ENCODE results near the gene BTN1A1. TPM values are rescaled to one million over a fixed set of nuclear protein-coding genes. Genes with fewer than 3 reads are reported as not detected.

BTN1A1 gene
- total and polyA plus RNA-seq, 10 of the 15 experiments (the other 5 are each of a cell fraction or from before 2014, with no cell fraction given), result 0.05 to 2.2 (median 0.87) TPM

DNA sequence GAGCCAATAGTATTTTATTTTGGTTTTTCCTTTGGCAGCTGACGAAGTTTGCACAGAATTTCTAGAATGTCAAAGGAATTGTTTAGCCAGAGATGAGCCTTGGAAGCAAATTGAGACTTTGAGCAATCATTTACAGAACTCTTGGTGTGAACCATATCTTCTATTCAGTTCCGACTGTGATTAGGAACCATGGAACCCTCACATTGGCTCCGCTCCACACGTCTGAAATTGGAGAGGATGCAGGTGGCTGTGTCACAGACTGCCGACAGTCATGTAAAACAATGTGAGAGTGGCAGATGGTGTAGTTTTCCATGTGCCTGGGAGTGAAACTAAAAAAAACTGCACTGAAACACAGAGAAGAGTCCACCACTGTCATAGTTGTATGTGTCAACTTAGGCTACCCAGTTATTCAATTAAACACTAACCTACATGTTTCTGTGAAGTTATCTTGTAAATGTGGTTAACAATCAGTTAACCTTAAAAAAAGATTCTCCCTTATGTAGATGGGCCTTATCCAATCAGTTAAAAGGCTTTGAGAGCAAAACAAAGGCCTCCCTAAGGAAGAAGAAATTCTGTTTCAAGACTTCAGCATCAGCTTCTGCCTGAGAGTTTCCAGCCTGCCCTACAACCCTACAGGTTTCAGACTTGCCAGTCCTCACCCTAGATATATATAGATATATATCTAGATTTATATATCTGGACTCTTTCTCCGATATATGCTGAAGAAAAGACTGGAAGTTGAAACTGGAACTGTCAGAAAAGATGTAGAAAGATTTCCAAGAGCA, 34.8 kb downstream of the BTN1A1 start:
- H3K27me3 ChIP-seq (replicated peaks in 1 of 2; ENCODE audit: control insufficient read depth in 2 of 2, insufficient read depth in 2 of 2, low read length in 1 of 2), result no peaks in the 10 kb centered on the region
- SMC1A ChIA-PET (ENCODE audit: uncharacterized antibody, unreplicated experiment), result interaction anchor here (1.0 to 2.1 kb wide), 2 partner anchors 19 to 193 kb away, joined by 3 to 7 read pairs; no protein-coding TSS in a partner anchor
- 81% methylated on average over 6 of the region's 6 CpGs for WGBS (ENCODE audit: insufficient coverage, insufficient replicate concordance, low lambda C conversion rate, missing lambda C conversion rate)
- POLR2A ChIA-PET, result interaction anchor here (3.9 kb wide), 1 partner anchor 18 kb away, joined by 29 read pairs; no protein-coding TSS in a partner anchor
- no peaks in the 10 kb centered on the region for H3K9me3 ChIP-seq (replicated peaks; ENCODE audit: control insufficient read depth, insufficient read depth, low read length)
- no peaks in the 10 kb centered on the region for H4K20me1 ChIP-seq (ENCODE audit: control insufficient read depth, insufficient read depth)
- H3K9ac ChIP-seq (ENCODE audit: control insufficient read depth, insufficient read depth, low read length), result no peak overlapping the region
- FAIRE-seq (no peak), DNase-seq (ENCODE audit: low read depth, low spot score) (no peak), ATAC-seq (no peak)
- no peak overlapping the region; the same call in 1 of the 2 replicates for H2AFZ ChIP-seq (ENCODE audit: control insufficient read depth, low read depth, low read length)
- no peak overlapping the region for H3K4me3 ChIP-seq
- H3K79me2 ChIP-seq (ENCODE audit: control insufficient read depth, insufficient read depth, low read length), result peaks cover 19% of the 10 kb centered on the region
- CTCF ChIA-PET, result interaction anchor here (0.6 kb wide), 2 partner anchors 62 to 269 kb away, joined by 3 to 4 read pairs; no protein-coding TSS in a partner anchor
- H3K4me1 ChIP-seq (ENCODE audit: control insufficient read depth, insufficient read depth, low read length), result peaks cover 17% of the 10 kb centered on the region
- in situ Hi-C loops (cut with MboI) (no loop called here), intact Hi-C loops (cut with micrococcal nuclease; ENCODE audit: unreplicated experiment) (no loop called here)
- no peak overlapping the region for H3K4me2 ChIP-seq (ENCODE audit: control insufficient read depth, insufficient read depth)
- H3K27ac ChIP-seq (ENCODE audit: control insufficient read depth, insufficient read depth), result no peak overlapping the region
- RAD21 ChIA-PET (ENCODE audit: unreplicated experiment), result interaction anchor here (3.7 kb wide), 1 partner anchor 19 kb away, joined by 18 read pairs; no protein-coding TSS in a partner anchor
- BruUV-seq (replicated peaks), result no TSS peak
- 0 out of 4 replicates have a peak, but pooled peaks cover 0 to under 1% of the 10 kb centered on the region in 2 experiments for H3K36me3 ChIP-seq (ENCODE audit: control insufficient read depth in 2 of 2, insufficient read depth in 2 of 2, low read length in 1 of 2)
- TF ChIP-seq MEF2A (IDR thresholded peaks at IDR 0.05; ENCODE audit: insufficient read depth, low read depth, low read length), result no peak
- no peak for TF ChIP-seq TAF1 (IDR thresholded peaks at IDR 0.05; ENCODE audit: borderline replicate concordance, low read depth, low read length)
- TF ChIP-seq CTCF (IDR thresholded peaks at IDR 0.05 in 2 of 3, conservative IDR thresholded peaks at IDR 0.05 in 1 of 3; ENCODE audit: control insufficient read depth in 2 of 3, extremely low read depth in 1 of 3, insufficient read depth in 1 of 3, low read depth in 3 of 3, low read length in 3 of 3), result no peak
- TF ChIP-seq NR2C1 (IDR thresholded peaks at IDR 0.05), result no peak
- TF ChIP-seq, protein P1, sequence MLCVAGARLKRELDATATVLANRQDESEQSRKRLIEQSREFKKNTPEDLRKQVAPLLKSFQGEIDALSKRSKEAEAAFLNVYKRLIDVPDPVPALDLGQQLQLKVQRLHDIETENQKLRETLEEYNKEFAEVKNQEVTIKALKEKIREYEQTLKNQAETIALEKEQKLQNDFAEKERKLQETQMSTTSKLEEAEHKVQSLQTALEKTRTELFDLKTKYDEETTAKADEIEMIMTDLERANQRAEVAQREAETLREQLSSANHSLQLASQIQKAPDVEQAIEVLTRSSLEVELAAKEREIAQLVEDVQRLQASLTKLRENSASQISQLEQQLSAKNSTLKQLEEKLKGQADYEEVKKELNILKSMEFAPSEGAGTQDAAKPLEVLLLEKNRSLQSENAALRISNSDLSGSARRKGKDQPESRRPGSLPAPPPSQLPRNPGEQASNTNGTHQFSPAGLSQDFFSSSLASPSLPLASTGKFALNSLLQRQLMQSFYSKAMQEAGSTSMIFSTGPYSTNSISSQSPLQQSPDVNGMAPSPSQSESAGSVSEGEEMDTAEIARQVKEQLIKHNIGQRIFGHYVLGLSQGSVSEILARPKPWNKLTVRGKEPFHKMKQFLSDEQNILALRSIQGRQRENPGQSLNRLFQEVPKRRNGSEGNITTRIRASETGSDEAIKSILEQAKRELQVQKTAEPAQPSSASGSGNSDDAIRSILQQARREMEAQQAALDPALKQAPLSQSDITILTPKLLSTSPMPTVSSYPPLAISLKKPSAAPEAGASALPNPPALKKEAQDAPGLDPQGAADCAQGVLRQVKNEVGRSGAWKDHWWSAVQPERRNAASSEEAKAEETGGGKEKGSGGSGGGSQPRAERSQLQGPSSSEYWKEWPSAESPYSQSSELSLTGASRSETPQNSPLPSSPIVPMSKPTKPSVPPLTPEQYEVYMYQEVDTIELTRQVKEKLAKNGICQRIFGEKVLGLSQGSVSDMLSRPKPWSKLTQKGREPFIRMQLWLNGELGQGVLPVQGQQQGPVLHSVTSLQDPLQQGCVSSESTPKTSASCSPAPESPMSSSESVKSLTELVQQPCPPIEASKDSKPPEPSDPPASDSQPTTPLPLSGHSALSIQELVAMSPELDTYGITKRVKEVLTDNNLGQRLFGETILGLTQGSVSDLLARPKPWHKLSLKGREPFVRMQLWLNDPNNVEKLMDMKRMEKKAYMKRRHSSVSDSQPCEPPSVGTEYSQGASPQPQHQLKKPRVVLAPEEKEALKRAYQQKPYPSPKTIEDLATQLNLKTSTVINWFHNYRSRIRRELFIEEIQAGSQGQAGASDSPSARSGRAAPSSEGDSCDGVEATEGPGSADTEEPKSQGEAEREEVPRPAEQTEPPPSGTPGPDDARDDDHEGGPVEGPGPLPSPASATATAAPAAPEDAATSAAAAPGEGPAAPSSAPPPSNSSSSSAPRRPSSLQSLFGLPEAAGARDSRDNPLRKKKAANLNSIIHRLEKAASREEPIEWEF (IDR thresholded peaks at IDR 0.05; ENCODE audit: insufficient replicate concordance, low read depth, low read length), result no peak
- no peak for TF ChIP-seq CBX3 (IDR thresholded peaks at IDR 0.05; ENCODE audit: borderline replicate concordance, low read depth)
- no peak for TF ChIP-seq TBL1XR1 (IDR thresholded peaks at IDR 0.05; ENCODE audit: low read depth, low read length)
- TF ChIP-seq, protein P2, sequence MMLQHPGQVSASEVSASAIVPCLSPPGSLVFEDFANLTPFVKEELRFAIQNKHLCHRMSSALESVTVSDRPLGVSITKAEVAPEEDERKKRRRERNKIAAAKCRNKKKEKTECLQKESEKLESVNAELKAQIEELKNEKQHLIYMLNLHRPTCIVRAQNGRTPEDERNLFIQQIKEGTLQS (IDR thresholded peaks at IDR 0.05; ENCODE audit: borderline replicate concordance, extremely low read depth, low read depth, low read length), result no peak
- TF ChIP-seq, protein P3, sequence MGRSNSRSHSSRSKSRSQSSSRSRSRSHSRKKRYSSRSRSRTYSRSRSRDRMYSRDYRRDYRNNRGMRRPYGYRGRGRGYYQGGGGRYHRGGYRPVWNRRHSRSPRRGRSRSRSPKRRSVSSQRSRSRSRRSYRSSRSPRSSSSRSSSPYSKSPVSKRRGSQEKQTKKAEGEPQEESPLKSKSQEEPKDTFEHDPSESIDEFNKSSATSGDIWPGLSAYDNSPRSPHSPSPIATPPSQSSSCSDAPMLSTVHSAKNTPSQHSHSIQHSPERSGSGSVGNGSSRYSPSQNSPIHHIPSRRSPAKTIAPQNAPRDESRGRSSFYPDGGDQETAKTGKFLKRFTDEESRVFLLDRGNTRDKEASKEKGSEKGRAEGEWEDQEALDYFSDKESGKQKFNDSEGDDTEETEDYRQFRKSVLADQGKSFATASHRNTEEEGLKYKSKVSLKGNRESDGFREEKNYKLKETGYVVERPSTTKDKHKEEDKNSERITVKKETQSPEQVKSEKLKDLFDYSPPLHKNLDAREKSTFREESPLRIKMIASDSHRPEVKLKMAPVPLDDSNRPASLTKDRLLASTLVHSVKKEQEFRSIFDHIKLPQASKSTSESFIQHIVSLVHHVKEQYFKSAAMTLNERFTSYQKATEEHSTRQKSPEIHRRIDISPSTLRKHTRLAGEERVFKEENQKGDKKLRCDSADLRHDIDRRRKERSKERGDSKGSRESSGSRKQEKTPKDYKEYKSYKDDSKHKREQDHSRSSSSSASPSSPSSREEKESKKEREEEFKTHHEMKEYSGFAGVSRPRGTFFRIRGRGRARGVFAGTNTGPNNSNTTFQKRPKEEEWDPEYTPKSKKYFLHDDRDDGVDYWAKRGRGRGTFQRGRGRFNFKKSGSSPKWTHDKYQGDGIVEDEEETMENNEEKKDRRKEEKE (IDR thresholded peaks at IDR 0.05), result no peak
- no peak for TF ChIP-seq FOS (IDR thresholded peaks at IDR 0.05; ENCODE audit: borderline replicate concordance, extremely low read depth, insufficient read length)
- TF ChIP-seq WRNIP1 (IDR thresholded peaks at IDR 0.05; ENCODE audit: borderline replicate concordance, low read depth, low read length), result no peak

Data from GM12878 (cell line).